CD14-positive monocyte (primary cell): ENCODE results near the gene NCAM1. TPM values are rescaled to one million over a fixed set of nuclear protein-coding genes. Genes with fewer than 3 reads are reported as not detected.

Experiments
- DNase-seq, 3 donors: peaks; one replicate each; pipeline ENCODE4 v3.0.0-alpha.2; 2011 to 2022
- H2AFZ ChIP-seq: 2 replicates; pipeline ENCODE4 v1.6.0; 2012; ENCODE audit warnings: mild to moderate bottlenecking, low read depth, low read length, inconsistent platforms; ENCODE audit not compliant: insufficient read depth, poor library complexity, severe bottlenecking
- H3K27ac ChIP-seq, 2 donors: 1 replicate in 1 of 2; 2 replicates in 1 of 2; pipeline ENCODE4 v1.5.1; 2012 to 2013; ENCODE audit warnings: low read length in 2 of 2, control low read depth in 1 of 2, inconsistent platforms in 1 of 2, low read depth in 1 of 2, mild to moderate bottlenecking in 1 of 2
- H3K27me3 ChIP-seq, 2 donors: one replicate each; pipeline versions ENCODE4 v1.6.0 to v1.6.1; 2011 to 2013; ENCODE audit warnings: low read length in 2 of 2; ENCODE audit not compliant: control insufficient read depth in 2 of 2, insufficient read depth in 2 of 2
- H3K36me3 ChIP-seq, 2 donors: replicated peaks in 1 of 2; 1 replicate in 1 of 2; 2 replicates in 1 of 2; pipeline versions ENCODE4 v1.5.1 to v1.6.1; 2012 to 2013; ENCODE audit warnings: low read length in 2 of 2, control low read depth in 1 of 2, inconsistent platforms in 1 of 2, mild to moderate bottlenecking in 1 of 2; ENCODE audit not compliant: insufficient read depth in 2 of 2, control insufficient read depth in 1 of 2
- H3K4me1 ChIP-seq, 2 donors: 1 replicate in 1 of 2; 2 replicates in 1 of 2; pipeline versions ENCODE4 v1.5.1 to v1.6.1; 2012 to 2013; ENCODE audit warnings: low read length in 2 of 2, control low read depth in 1 of 2, inconsistent platforms in 1 of 2, mild to moderate bottlenecking in 1 of 2, moderate library complexity in 1 of 2; ENCODE audit not compliant: insufficient read depth in 2 of 2, control insufficient read depth in 1 of 2
- H3K4me2 ChIP-seq: replicated peaks from 2 replicates; pipeline ENCODE3; 2012; ENCODE audit warnings: low read length, moderate library complexity, mild to moderate bottlenecking; ENCODE audit not compliant: poor library complexity, severe bottlenecking; ENCODE audit errors: extremely low read depth
- H3K4me3 ChIP-seq, 3 experiments: fragments of 200-600 bp in 1 of 3; sonication (generic) in 1 of 3; replicated peaks in 1 of 3; 1 replicate in 2 of 3; 2 replicates in 1 of 3; pipeline ENCODE4 v1.5.1; 2011 to 2013; ENCODE audit warnings: low read length in 3 of 3, mild to moderate bottlenecking in 3 of 3, control low read depth in 2 of 3, low read depth in 2 of 3, inconsistent platforms in 1 of 3, moderate library complexity in 1 of 3
- H3K79me2 ChIP-seq: 2 replicates; pipeline ENCODE4 v1.6.0; 2012; ENCODE audit warnings: mild to moderate bottlenecking, control low read depth, inconsistent platforms, low read length, moderate library complexity; ENCODE audit not compliant: insufficient read depth
- H3K9ac ChIP-seq: 2 replicates; pipeline ENCODE4 v1.6.0; 2017; ENCODE audit warnings: low read length, mild to moderate bottlenecking; ENCODE audit not compliant: insufficient read depth, poor library complexity, severe bottlenecking
- H3K9me3 ChIP-seq, 2 donors: replicated peaks in 1 of 2; 1 replicate in 1 of 2; 2 replicates in 1 of 2; pipeline versions ENCODE4 v1.5.1 to v1.6.1; 2012 to 2013; ENCODE audit warnings: low read length in 2 of 2, control low read depth in 1 of 2; ENCODE audit not compliant: control insufficient read depth in 1 of 2, insufficient read depth in 1 of 2
- H4K20me1 ChIP-seq: 2 replicates; pipeline ENCODE4 v1.6.0; 2012; ENCODE audit warnings: mild to moderate bottlenecking, low read length, control low read depth, moderate library complexity; ENCODE audit not compliant: insufficient read depth
- H3K27ac Mint-ChIP-seq, 7 donors: one replicate each; pipeline ENCODE4 v1.8.0; 2020; ENCODE audit warnings: mild to moderate bottlenecking in 7 of 7, mixed read lengths in 7 of 7, moderate library complexity in 6 of 7, inconsistent platforms in 2 of 7
- H3K27me3 Mint-ChIP-seq, 3 donors: one replicate each; pipeline ENCODE4 v1.8.0; 2021 to 2022; ENCODE audit warnings: low read depth in 3 of 3, mild to moderate bottlenecking in 3 of 3, mixed read lengths in 3 of 3, moderate library complexity in 3 of 3, inconsistent platforms in 1 of 3
- H3K36me3 Mint-ChIP-seq, 2 donors: one replicate each; pipeline ENCODE4 v1.8.0; 2020; ENCODE audit warnings: mixed read lengths in 2 of 2, inconsistent platforms in 1 of 2, mild to moderate bottlenecking in 1 of 2
- H3K4me1 Mint-ChIP-seq: one replicate; pipeline ENCODE4 v1.8.0; 2020; ENCODE audit warnings: mild to moderate bottlenecking, mixed read lengths
- H3K4me3 Mint-ChIP-seq, 2 donors: one replicate each; pipeline ENCODE4 v1.8.0; 2020; ENCODE audit warnings: mild to moderate bottlenecking in 2 of 2, mixed read lengths in 2 of 2, moderate library complexity in 1 of 2
- H3K9me3 Mint-ChIP-seq, 7 donors: one replicate each; pipeline ENCODE4 v1.8.0; 2020 to 2022; ENCODE audit warnings: mixed read lengths in 7 of 7, mild to moderate bottlenecking in 6 of 7, moderate library complexity in 6 of 7, inconsistent platforms in 2 of 7
- WGBS: methylation state at CpG from one replicate; pipeline ENCODE4 v1.1.5; 2013; ENCODE audit warnings: missing lambda C conversion rate; ENCODE audit not compliant: insufficient coverage; 5-methylcytosine and 5-hydroxymethylcytosine counted together
- intact Hi-C, 2 donors: fragments of 100-400 bp; cut with micrococcal nuclease; formaldehyde crosslinking; loops; one replicate each; pipeline versions ENCODE4 v1.15.0 to v1.15.1; 2023
- polyA plus RNA-seq, 3 donors: library from polyadenylated mRNA; depleted of rRNA in 1 of 3; unstranded in 2 of 3; stranded (reverse) in 1 of 3; fragments of 300-500 nt in 2 of 3; fragments of >200 nt in 1 of 3; fragmentation: Illumina TruSeq in 2 of 3; gene quantifications; 1 replicate in 2 of 3; 2 replicates in 1 of 3; pipeline ENCODE4 v1.2.3, GENCODE V29; 2012 to 2021
- TF ChIP-seq, protein P1 (sequence below): fragments of 200-600 bp; IDR thresholded peaks from one replicate; pipeline ENCODE4 v1.8.0; 2022; ENCODE audit warnings: antibody characterized with exemption, mild to moderate bottlenecking

Gene NCAM1
- polyA plus RNA-seq, 3 donors: 0.65 to 0.69 TPM; not detected in 1

DNA sequence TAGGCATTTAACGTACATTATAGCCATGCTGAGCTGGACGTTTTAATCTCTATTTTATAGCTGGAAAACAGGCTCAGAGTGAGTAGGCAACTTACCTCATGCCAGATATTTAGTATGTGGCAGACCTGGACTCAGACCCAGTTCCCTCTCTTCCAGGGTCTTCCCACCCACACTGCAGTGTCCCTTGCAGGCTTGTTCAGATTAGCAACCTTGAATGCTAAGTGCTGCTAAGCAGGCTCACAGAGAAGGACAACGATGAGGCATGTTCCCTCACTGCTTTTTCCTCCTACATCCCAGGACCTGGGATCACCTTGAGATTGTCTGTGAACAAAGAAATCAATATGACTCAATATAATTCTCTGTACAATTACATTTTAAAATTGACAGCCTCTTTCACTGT lies 65.6 kb downstream of the NCAM1 start:
- H3K27ac Mint-ChIP-seq: no peak overlapping the region
- Histone ChIP-seq H3K27ac (no peak overlapping the region), H3K27me3 (peaks cover 2 to 18% of the 10 kb centered on the region in 2 donors), H3K36me3 (no peaks in the 10 kb centered on the region), H4K20me1 (no peaks in the 10 kb centered on the region), H3K79me2 (no peaks in the 10 kb centered on the region), H3K4me2 (no peak overlapping the region), H3K9ac (no peak overlapping the region), H3K4me3 (no peak overlapping the region), H2AFZ (no peak overlapping the region), H3K4me1 (peaks cover 0 to 8% of the 10 kb centered on the region in 2 donors), H3K9me3 (no peaks in the 10 kb centered on the region)
- no peak overlapping the region for H3K4me3 Mint-ChIP-seq
- peaks cover 0 to 10% (median 10%) of the 10 kb centered on the region in 3 donors for H3K27me3 Mint-ChIP-seq
- WGBS: 84% methylated on average over 3 of the region's 3 CpGs
- no peaks in the 10 kb centered on the region for H3K36me3 Mint-ChIP-seq
- DNase-seq: no peak
- peaks cover 4% of the 10 kb centered on the region for H3K4me1 Mint-ChIP-seq
- peaks cover 0 to 8% (median 1%) of the 10 kb centered on the region in 7 donors for H3K9me3 Mint-ChIP-seq
- TF ChIP-seq, protein P1, sequence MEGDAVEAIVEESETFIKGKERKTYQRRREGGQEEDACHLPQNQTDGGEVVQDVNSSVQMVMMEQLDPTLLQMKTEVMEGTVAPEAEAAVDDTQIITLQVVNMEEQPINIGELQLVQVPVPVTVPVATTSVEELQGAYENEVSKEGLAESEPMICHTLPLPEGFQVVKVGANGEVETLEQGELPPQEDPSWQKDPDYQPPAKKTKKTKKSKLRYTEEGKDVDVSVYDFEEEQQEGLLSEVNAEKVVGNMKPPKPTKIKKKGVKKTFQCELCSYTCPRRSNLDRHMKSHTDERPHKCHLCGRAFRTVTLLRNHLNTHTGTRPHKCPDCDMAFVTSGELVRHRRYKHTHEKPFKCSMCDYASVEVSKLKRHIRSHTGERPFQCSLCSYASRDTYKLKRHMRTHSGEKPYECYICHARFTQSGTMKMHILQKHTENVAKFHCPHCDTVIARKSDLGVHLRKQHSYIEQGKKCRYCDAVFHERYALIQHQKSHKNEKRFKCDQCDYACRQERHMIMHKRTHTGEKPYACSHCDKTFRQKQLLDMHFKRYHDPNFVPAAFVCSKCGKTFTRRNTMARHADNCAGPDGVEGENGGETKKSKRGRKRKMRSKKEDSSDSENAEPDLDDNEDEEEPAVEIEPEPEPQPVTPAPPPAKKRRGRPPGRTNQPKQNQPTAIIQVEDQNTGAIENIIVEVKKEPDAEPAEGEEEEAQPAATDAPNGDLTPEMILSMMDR: no peak
- intact Hi-C loops: no loop called here

DNA sequence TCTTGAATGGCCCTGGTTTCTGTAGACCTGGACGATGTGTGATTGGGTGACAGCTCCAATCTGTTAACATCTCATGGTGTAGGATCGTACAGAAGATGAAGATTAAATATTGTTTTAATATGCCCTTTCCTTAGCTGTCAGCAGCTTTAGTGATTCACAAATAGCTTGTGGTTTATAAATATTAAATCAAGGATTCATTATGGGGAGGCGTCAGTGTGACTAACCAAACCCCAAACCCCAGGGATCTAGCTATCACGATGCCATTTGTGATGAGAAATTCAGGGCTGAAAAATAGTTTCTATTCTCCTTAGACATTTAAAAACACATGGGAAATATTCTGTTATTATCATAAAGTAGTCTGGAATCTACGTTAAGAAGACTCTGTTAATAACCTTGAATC lies 73.4 kb downstream of the NCAM1 start:
- no CpG with 5 or more reads among the region's 5 CpGs for WGBS
- H3K4me1 Mint-ChIP-seq: no peaks in the 10 kb centered on the region
- H3K9me3 ChIP-seq: peaks cover 0 to 4% of the 10 kb centered on the region in 2 donors
- no peak for DNase-seq
- H3K79me2 ChIP-seq: no peaks in the 10 kb centered on the region
- H3K4me3 Mint-ChIP-seq: no peak overlapping the region
- no peaks in the 10 kb centered on the region for H4K20me1 ChIP-seq
- peaks cover 5 to 6% (median 6%) of the 10 kb centered on the region in 3 donors for H3K27me3 Mint-ChIP-seq
- peaks cover 0 to 13% (median 6%) of the 10 kb centered on the region in 7 donors for H3K9me3 Mint-ChIP-seq
- no peak overlapping the region for H3K4me3 ChIP-seq
- no peak overlapping the region for H2AFZ ChIP-seq
- TF ChIP-seq, protein P1: no peak
- H3K27ac ChIP-seq: no peak overlapping the region
- H3K27ac Mint-ChIP-seq: no peak overlapping the region
- no peaks in the 10 kb centered on the region for H3K36me3 ChIP-seq
- peaks cover 2 to 3% of the 10 kb centered on the region in 2 donors for H3K27me3 ChIP-seq
- H3K4me1 ChIP-seq: no peaks in the 10 kb centered on the region
- H3K4me2 ChIP-seq: no peak overlapping the region
- no peak overlapping the region for H3K9ac ChIP-seq
- intact Hi-C loops: no loop called here
- no peaks in the 10 kb centered on the region for H3K36me3 Mint-ChIP-seq
